NCI-H146 treated with DMSO at 0.1 percent for 48 hours (cell line): ENCODE results near the gene CDH2.

Source experiments
- DNase-seq: peaks from one replicate; lab custom pipeline; 2025; ENCODE audit not compliant: unreplicated experiment; lab: John Stamatoyannopoulos, UW

Gene CDH2

DNA sequence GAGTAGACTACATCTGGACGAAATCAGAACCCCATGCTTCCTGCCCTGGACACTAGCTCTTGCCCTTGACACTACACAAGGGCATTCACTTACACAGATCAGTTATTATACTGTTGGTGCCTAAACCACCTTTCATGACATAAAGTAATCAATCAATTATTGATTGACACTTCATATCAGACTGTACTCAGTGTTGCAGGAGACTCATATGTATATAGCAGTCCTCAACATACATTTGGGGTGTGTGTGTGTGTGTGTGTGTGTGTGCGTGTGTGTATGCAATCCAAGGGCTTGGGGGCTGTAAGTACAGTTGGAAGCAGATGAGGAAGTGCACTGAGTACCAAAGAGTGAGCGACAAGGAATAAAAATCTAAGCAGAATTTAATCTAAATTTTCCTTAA lies 5.1 kb downstream of the CDH2 start:
- no peak for DNase-seq

DNA sequence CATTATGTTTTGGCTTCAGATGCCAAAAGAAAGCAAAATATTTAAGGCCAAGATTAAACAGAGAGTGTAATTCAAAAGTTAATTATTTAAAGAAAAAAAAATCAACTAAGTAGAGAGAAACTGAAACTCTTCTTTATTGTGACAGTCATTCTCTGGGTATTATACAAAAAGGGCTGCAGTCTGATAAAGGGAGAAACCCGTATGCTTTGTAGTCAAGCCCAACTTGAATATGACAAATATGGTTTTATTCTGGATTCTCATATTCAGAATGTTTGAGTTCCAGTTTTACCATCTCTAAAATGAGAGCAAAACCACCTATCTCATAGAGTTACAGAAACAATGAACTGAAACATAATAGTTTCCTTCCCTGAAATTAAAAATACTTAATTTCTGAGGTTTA lies 8.2 kb downstream of the CDH2 start:
- DNase-seq: no peak

DNA sequence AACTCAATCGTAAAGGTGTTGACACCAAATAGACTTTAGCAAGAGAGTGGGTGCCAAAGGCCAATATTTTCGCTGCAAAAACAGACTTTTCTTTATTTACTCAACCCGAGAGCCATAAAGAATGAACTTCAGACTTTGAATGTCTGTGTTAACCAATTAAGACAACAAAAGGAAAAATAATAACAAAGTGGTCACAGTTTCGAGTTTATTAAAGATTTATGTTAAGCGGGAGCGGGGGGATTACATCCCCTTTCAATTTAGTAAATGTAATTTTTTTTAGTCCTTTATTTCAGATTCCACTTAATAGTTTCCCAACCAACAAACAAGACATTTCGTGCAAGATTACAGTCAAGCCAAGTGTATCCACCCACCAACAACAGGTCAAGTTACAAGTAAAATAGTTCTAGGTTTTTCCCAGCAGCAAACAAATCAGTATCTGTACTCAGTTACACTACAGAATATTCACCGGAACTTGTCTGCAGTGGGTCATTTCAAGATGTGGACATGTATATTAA lies 9.0 kb downstream of the CDH2 start:
- DNase-seq: no peak

DNA sequence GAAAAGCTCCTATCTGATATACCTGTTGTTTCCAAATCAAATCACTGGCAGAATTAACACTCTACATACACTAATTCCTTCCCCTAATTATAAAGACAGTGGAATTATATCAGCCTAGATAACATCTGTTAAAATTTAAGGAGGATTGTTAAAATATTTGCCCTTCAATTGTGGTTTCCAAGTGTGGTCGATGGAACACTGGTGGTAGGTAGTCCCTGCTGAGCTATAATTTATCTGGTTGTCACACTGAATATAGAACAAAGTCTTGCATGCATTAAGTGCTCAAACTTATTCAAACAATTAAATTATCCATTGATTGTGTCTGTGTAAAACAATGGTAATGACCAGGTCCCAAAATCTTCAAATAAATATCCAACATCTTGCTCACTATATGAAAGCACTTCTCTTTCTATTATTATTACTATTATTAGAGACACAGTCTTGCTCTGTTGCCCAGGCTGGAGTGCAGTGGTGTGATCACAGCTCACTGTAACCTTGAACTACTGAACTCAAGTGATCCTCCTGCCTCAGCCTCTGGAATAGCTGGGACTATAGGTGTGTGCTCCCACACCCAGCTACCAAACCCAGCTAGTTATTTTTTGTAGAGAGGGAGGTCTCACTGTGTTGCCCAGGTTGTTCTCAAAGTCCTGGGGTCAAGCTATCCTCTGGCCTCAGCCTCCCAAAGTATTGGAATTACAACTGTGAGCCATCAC lies 12.0 kb downstream of the CDH2 start:
- no peak for DNase-seq

DNA sequence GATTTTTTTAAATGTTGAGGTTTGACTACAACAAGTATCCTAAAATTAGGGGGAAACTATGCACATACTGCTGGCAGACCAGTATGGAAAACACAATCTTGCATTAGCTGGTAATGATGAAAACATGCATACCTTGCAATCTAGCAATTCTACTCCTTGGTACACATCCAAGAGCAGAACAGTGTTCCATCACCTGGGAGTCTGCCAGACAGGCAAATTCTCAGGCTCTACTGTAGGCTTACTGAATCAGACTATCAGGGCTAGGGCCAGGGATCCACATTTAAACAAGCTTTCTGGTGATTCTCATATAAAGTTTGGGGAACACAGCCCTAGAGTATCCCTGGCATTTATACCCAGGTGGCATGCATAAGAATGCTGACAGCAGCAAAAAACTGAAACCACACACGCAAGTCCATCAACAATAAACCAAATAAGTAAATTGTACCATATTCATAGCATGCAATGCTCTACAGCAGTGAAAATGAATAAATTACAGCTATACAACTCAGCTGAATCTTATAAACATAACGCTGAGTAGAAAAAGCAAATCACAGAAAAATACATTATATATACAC lies 13.6 kb downstream of the CDH2 start:
- DNase-seq: no peak

DNA sequence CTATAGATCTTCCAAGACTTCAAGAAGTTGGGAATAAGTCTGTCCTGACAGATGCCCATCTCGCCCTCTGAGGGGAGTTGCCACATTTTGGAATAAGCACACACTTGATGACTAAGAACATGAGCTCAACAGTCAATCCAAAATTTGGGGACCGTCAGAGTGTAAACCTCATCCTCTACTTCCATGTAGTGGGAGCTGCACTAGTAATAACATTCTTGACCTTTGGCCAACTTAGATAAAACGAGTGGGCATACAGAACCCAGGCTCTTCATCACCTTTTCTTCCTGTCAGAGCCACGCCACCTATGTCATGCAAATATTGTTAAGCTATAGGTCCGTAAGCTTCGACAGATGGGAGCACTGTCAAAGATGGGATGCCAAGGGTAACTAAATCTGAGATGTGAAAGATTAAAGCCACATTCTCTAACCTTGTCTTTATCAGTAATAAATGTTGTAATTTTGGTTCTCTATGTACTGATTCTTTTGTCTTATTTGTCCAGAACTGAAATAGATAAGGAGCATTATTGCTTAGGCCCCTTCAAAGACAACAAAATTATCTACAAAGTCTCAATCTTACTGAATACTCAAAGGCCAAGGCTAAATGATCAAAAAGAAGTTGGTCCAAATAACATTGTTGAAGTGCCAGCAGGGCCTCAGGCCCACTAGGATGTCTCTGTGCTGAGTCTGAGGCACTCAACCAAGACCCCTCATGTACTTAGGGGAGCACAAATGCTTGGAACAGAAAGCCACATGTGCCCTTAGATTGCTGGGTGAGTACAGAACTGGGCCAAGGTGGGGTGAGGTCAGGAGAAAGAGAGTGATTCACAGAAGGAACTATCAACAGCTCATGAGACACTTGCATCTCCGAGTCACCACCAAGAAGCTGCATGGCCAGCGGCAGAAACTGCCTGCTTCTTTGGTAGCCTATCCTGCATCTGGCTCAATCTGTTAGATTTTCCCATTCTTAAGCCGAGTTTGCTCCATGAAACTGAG lies 15.0 kb downstream of the CDH2 start:
- no peak for DNase-seq

DNA sequence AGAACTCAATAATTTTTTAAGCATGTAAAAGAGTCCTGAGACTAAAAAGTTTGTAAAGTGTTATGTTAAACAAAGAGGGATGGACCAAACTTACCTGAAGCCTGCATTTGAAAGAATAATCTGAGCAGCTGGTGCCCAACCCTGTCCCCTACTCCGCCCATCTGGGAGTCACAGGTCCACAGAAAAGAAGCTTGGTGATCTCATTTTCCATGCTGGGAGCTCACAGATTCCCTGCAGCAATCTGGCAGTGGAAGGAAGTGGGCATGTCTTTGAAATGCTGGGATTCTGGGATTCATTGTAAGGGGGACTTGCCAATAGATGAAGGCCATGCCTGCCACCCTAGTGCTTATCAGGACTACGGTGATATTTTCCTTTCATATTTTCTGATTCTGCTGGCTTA lies 17.9 kb downstream of the CDH2 start:
- no peak for DNase-seq

DNA sequence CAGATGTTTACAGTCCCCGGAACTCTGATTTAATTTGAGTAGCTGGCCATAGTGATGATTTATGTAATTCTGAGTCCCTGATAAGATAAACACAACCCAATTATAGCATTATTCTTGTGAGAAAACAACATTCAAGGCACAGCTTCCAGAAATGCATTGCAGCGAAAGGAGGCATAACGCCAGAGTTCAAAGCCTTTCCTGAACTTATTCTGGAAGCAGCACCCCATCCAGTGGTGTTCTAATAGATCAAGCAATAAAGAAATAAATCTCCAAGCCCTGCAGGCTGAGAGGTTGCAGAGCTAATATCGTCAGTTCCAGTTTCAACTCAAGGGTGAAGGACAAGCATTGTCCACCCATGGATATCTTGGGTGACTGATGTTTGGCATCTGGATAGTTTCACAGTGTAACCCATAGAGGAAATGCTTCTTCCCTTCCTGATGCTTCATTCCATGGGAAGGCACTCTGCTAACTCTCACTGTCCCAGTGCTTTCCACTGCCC lies 18.8 kb downstream of the CDH2 start:
- no peak for DNase-seq

DNA sequence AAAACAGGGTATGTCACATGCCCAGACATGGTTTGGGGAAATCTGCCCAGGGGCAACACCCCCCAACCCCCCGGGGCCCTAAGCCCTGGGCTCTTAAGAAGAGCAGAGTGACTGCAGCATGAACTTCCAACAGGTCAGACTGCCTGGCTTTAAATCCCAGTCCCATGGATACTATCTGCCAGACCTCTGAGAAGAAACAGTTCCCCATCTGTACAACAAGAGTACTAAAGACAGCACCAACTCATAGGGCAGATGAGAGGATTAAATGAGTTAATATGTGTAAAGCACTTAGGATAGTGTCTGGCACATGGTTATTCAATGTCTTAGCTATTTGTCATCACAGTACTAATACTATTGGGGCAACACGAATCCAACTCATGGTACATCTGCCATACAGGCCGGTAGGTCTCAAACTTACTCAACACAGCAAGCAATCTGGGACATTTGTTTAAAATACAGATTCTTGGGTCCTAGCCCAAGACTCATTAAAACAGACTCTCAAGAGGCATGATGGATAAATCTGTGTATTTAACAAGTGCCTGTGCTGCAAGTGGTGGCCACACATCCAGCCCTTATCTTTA lies 23.4 kb downstream of the CDH2 start:
- no peak for DNase-seq

DNA sequence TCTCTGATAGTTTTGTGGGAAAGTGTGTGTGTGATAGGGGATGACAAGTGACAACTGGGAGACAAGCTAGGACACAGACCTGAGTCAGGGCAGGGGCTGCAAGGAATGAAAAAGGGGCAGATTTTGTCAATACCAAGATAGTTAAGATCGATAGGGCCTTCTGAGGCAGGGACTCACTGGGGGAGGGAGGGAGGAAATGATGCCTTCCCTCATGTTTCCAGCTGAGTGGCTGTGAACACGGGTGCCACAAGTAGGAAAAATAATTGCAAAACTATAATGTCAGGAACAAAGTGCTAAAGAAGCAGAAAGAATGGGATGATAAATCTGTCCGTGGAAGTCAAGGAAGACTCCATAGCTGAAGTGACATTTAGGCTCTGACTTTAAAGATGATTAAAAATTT lies 24.2 kb downstream of the CDH2 start:
- no peak for DNase-seq

DNA sequence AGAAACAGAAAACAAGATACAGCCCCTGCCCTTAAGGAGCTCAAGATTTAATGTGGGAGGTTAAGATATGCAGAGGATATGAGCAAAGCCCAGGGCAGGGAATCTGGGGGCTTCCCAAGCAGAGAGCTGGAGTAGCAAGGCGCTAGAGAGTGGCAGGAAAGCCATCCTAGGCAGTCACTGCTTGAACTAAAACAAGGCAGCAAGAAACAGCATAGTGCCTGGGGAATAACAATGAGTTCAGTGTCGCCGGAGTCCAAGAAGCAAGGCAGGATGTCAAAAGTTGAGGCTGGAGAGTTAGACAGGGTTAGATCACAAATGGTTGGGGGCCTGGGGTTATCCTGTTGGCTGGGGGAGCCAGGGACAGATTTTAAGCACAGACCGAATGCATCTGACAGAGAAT lies 24.6 kb downstream of the CDH2 start:
- DNase-seq: no peak

DNA sequence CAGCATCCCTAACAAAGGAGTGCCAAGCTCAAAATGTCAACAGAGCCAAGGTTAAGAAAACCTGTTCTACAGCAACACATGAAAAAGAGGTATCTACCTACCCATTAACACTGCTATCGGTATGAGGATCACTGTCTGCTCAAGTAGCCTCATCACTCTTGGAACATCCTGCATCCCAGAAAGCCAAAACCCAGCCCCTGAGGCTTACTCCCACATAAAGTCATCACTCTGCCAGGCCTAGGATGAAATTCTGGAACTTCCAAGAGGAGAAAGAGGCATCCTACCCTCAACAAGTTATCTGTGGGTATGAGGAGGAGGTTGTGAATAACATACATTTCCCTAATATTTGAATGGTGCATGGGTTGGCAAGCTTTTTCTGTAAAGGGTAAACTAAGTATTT lies 25.5 kb downstream of the CDH2 start:
- DNase-seq: no peak

DNA sequence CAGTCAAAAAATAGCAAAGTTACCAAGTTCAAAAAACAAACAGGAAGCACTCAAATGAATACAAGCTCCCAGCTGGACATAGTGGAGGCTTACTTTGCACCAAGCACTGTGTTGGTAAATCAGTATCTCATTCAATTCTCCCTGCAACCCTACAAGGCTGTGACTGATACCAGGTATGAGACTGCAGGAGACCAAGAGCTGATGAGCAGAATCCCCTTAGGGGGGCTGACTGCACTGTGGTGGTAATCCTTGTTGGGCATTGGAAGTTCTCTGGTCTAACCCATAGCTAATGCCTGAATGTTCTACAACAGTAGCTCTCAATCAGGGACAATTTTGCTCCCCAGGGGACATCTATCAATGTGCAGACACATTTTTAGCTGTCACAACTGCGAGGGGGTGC lies 26.0 kb downstream of the CDH2 start:
- DNase-seq: no peak

DNA sequence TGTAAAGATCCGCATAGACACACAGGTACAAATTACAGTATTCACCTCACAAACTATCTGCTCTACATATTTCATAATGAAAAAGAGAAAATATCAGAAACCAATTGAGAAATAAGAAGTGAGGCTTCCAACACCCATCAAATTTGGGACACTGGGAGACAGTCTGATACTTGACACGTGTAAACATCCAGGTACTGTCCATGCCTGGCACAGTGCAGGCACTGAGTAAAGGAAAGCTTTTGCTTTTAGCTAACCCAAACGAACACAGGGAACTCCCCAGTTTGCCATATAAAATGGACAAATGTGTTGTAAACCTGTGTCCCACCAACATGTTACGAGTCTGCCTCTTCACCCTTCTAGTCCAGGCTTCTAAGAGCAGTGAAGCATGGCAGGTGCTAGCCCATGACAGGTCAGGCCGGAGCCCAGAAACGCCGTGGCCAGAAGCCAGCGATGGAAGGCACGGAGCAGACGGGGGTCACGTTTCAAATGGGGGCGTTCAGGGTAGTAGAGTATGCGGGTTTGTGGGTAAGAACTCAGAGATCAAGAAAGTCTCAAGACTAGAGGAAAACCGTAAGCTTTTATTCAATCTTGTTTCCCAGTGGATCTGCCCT lies 27.0 kb downstream of the CDH2 start:
- DNase-seq: no peak

DNA sequence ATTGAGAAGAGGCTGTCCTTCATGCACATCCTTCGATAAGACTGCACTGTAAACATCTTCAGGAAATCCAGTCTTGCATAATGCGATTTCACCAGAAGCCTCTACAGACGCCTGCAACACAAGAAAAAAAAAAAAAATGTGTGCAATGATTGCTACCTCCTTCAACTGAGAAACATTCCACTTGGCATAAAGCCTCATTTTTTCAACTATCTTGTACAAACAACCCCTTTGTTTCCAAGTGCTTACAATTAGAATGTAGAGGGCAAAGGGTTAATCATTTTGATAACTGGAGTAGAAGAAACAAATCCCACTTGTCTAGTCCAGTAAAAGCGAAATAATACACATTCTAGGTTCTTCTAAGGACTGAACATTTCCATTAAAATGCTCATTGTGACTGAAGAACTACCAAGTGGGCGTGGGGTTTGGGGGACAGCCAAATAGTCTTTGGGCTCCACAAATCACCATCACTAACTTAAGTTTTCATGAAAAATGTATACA lies 29.2 kb downstream of the CDH2 start:
- no peak for DNase-seq

DNA sequence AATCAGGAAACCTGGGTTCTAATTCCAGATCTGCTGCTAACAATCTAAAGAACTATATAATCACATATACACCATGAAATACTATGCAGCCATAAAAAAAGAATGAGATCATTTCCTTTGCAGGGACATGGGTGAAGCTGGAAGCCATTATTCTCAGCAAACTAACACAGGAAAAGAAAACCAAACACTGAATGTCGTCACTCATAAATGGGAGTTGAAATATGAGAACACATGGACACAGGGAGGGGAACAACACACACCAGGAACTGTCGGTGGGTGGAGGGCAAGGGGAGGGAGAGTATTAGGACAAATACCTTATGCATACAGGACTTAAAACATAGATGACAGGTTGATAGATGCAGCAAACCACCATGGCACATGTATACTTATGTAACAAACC lies 33.2 kb downstream of the CDH2 start:
- DNase-seq: no peak

DNA sequence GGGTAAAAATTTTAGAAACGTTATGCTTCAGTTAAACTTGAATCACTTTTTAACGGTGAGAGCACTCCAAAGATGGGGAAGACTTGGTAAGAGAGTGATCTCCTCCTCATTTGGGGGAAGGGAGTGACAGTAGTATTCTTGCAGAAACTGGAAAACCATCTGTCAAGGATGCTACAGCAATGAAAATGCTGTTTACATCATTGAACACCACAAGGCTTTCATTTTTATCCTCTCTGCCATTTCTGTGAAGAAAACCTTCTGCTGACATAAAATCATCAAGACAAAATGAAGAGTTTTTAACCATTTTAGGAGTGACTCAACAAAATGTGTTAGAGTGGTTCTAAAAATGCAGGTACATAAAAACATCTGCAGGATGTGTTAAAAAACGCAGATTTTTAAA lies 38.1 kb downstream of the CDH2 start:
- no peak for DNase-seq

DNA sequence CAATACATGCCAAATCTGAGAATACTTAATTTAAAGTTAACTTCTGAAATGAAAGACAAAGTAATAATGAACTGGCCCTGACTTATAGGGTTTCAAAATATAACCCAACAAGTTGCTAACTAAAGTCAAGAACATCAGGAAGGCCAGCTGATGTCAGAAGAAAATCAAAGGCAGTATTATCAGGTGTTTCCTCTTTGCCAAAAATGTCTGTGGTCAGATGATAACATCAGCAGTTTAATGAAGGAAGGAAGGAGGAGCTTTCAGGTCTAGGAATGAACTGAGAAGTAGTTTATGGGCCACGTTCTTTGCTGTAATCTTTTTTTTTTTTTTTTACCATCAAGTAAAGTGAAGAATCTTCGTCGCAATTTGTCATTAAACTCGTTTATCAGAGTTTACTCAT lies 40.9 kb downstream of the CDH2 start:
- no peak for DNase-seq

DNA sequence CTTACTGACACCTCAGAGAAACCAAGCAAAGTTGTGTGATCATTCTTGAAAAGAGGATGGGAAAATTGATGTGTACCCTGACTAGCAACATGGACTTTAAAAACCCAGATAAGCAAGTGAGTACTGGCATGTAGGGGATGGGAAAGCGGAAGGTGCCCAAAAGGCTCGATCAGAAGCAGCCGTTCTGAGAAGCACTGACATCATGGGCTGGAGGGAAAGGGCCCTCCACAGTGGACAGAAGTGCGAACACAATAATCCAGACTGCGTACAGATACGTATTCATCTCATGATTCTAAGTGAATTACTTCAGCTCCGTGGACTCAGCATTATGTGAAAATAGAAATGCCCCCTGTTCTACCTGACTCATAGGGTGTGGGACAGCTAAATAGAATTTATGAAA lies 42.2 kb downstream of the CDH2 start:
- DNase-seq: no peak

DNA sequence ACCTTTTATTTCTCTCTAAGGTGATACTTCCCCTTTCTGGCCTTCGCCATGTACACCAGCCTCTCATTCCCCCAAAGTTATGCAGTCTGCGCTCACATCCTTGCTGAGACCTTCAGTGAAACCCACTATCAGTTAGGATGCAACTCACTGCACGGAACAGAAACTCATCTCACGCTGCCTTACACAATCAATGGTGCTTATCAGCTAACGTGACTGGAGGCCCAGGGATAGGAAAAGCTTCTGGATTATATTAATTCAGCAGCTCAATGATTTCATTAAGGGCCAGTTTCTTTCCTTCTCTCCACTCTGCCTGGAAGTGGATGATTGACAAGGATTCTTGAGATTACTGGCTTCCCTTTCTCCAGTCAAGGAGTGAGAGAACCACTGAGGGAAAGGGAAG lies 44.8 kb downstream of the CDH2 start:
- DNase-seq: no peak

DNA sequence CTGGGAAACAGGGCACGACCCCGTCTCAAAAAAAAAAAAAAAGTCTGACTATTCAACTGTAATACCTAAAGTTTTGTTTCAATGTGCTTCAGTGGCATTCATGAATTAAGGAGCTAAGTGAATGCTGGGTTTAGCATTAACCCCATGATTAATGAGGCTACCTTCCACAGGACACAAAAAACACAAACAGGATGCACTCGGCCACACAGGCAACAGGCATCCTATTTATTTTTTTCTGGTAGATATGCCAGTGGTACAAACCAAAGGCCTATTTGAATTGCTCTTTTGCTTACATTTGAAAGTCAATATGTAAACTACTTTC lies 48.3 kb downstream of the CDH2 start:
- no peak for DNase-seq
